T-helper 17 cell (primary cell): Measurements from ENCODE around the gene AGMAT. TPM values are rescaled to one million over a fixed set of nuclear protein-coding genes. Genes with fewer than 3 reads are reported as not detected.

Source experiments
- total RNA-seq, 4 donors: library from RNA in 2 of 4; stranded (reverse) in 2 of 4; gene quantifications; one replicate each; pipeline ENCODE4 v1.2.3 and lab custom pipeline; 2022 to 2026

The AGMAT gene
- total RNA-seq, 2 donors from 2014 or later, result 5.7 to 6.8 TPM

Other genes with a start within 250 kb of the AGMAT start
- 100 to 1,000 TPM; 135 to 197 TPM for gene EFHD2, start 175.2 kb downstream of the AGMAT start, total RNA-seq
- 1 to 10 TPM; 2.7 to 2.9 TPM for gene CTRC, start 146.6 kb downstream of the AGMAT start, total RNA-seq
- gene CELA2A, start 128.3 kb downstream of the AGMAT start, total RNA-seq, result not detected
- gene CELA2B, start 108.9 kb downstream of the AGMAT start, total RNA-seq, result not detected
- gene CASP9, start 60.8 kb downstream of the AGMAT start, total RNA-seq, result 10 to 100 TPM; 11.4 to 14.8 TPM
- 10 to 100 TPM; 13.2 to 20.5 TPM for gene DNAJC16, start 58.2 kb downstream of the AGMAT start, total RNA-seq
- 10 to 100 TPM; 27.5 to 31.1 TPM for gene DDI2, start 32.4 kb upstream of the AGMAT start, total RNA-seq
- 10 to 100 TPM; 54.8 to 72.8 TPM for gene PLEKHM2, start 99.3 kb upstream of the AGMAT start, total RNA-seq
- gene SLC25A34, start 151.2 kb upstream of the AGMAT start, total RNA-seq, result 1 to 10 TPM; 1.5 to 1.9 TPM
- not detected for gene TMEM82, start 157.4 kb upstream of the AGMAT start, total RNA-seq
- gene FBLIM1, start 173.7 kb upstream of the AGMAT start, total RNA-seq, result under 1 TPM in 1 of 2 donors, not detected in 1; 0.21 TPM
- gene UQCRHL, start 222.6 kb upstream of the AGMAT start, total RNA-seq, result under 1 TPM; 0.65 to 0.81 TPM